ENCODE measurements around the gene STX8.

The STX8 gene

GRCh38 chr17:9498490-9498889 lies 77.1 kb downstream of the STX8 start:
- Histone ChIP-seq H3K36me3 (ENCODE audit: control insufficient read depth, insufficient read depth, low read length, severe bottlenecking) (peaks cover 11% of the 10 kb centered on the region), H3K27me3 (replicated peaks; ENCODE audit: control insufficient read depth, insufficient read depth, low read length) (no peaks in the 10 kb centered on the region), H3K9me3 (ENCODE audit: control insufficient read depth, low read length) (no peaks in the 10 kb centered on the region), H3K4me3 (ENCODE audit: low read length) (no peak overlapping the region), H3K4me1 (ENCODE audit: control insufficient read depth, insufficient read depth, low read length) (no peaks in the 10 kb centered on the region), H3K9ac (ENCODE audit: low read length) (no peak overlapping the region)
- DNase-seq (ENCODE audit: low read depth) = no peak

GRCh38 chr17:9488556-9488955 lies 87.1 kb downstream of the STX8 start:
- no peaks in the 10 kb centered on the region for H3K9me3 ChIP-seq (ENCODE audit: control insufficient read depth, low read length)
- H3K4me1 ChIP-seq (ENCODE audit: control insufficient read depth, insufficient read depth, low read length) = no peaks in the 10 kb centered on the region
- no peaks in the 10 kb centered on the region for H3K36me3 ChIP-seq (ENCODE audit: control insufficient read depth, insufficient read depth, low read length, severe bottlenecking)
- no peak for DNase-seq (ENCODE audit: low read depth)
- no peak overlapping the region for H3K9ac ChIP-seq (ENCODE audit: low read length)
- no peaks in the 10 kb centered on the region for H3K27me3 ChIP-seq (replicated peaks; ENCODE audit: control insufficient read depth, insufficient read depth, low read length)
- H3K4me3 ChIP-seq (ENCODE audit: low read length) = no peak overlapping the region

- no peak overlapping the region for H3K4me3 ChIP-seq (ENCODE audit: low read length)
- no peaks in the 10 kb centered on the region for H3K36me3 ChIP-seq (ENCODE audit: control insufficient read depth, insufficient read depth, low read length, severe bottlenecking)
- H3K27me3 ChIP-seq (replicated peaks; ENCODE audit: control insufficient read depth, insufficient read depth, low read length) = no peaks in the 10 kb centered on the region
Observed at GRCh38 chr17:9487406-9487805, 88.2 kb downstream of the STX8 start.

GRCh38 chr17:9484789-9485188 lies 90.8 kb downstream of the STX8 start:
- Histone ChIP-seq H3K36me3 (ENCODE audit: control insufficient read depth, insufficient read depth, low read length, severe bottlenecking) (no peaks in the 10 kb centered on the region), H3K4me3 (ENCODE audit: low read length) (no peak overlapping the region), H3K9ac (ENCODE audit: low read length) (no peak overlapping the region), H3K9me3 (ENCODE audit: control insufficient read depth, low read length) (no peaks in the 10 kb centered on the region), H3K27me3 (replicated peaks; ENCODE audit: control insufficient read depth, insufficient read depth, low read length) (no peaks in the 10 kb centered on the region), H3K4me1 (ENCODE audit: control insufficient read depth, insufficient read depth, low read length) (no peaks in the 10 kb centered on the region)
- no peak for DNase-seq (ENCODE audit: low read depth)

More at GRCh38 chr17:9487406-9487805, 88.2 kb downstream of the STX8 start:
- H3K9me3 ChIP-seq (ENCODE audit: control insufficient read depth, low read length) = no peaks in the 10 kb centered on the region
- no peaks in the 10 kb centered on the region for H3K4me1 ChIP-seq (ENCODE audit: control insufficient read depth, insufficient read depth, low read length)
- no peak for DNase-seq (ENCODE audit: low read depth)
- H3K9ac ChIP-seq (ENCODE audit: low read length) = no peak overlapping the region

GRCh38 chr17:9479964-9480363 lies 95.7 kb downstream of the STX8 start:
- DNase-seq (ENCODE audit: low read depth) = no peak
- H3K4me1 ChIP-seq (ENCODE audit: control insufficient read depth, insufficient read depth, low read length) = no peaks in the 10 kb centered on the region
- H3K9ac ChIP-seq (ENCODE audit: low read length) = no peak overlapping the region
- no peaks in the 10 kb centered on the region for H3K36me3 ChIP-seq (ENCODE audit: control insufficient read depth, insufficient read depth, low read length, severe bottlenecking)
- no peaks in the 10 kb centered on the region for H3K9me3 ChIP-seq (ENCODE audit: control insufficient read depth, low read length)
- H3K27me3 ChIP-seq (replicated peaks; ENCODE audit: control insufficient read depth, insufficient read depth, low read length) = no peaks in the 10 kb centered on the region
- H3K4me3 ChIP-seq (ENCODE audit: low read length) = no peak overlapping the region

- Histone ChIP-seq H3K36me3 (ENCODE audit: control insufficient read depth, insufficient read depth, low read length, severe bottlenecking) (no peaks in the 10 kb centered on the region), H3K9ac (ENCODE audit: low read length) (no peak overlapping the region), H3K4me3 (ENCODE audit: low read length) (no peak overlapping the region), H3K9me3 (ENCODE audit: control insufficient read depth, low read length) (no peaks in the 10 kb centered on the region), H3K27me3 (replicated peaks; ENCODE audit: control insufficient read depth, insufficient read depth, low read length) (no peaks in the 10 kb centered on the region), H3K4me1 (ENCODE audit: control insufficient read depth, insufficient read depth, low read length) (no peaks in the 10 kb centered on the region)
- DNase-seq (ENCODE audit: low read depth) = no peak
Observed at GRCh38 chr17:9478889-9479288, 96.7 kb downstream of the STX8 start.

- H3K9ac ChIP-seq (ENCODE audit: low read length) = no peak overlapping the region
- no peaks in the 10 kb centered on the region for H3K9me3 ChIP-seq (ENCODE audit: control insufficient read depth, low read length)
- no peaks in the 10 kb centered on the region for H3K36me3 ChIP-seq (ENCODE audit: control insufficient read depth, insufficient read depth, low read length, severe bottlenecking)
- H3K27me3 ChIP-seq (replicated peaks; ENCODE audit: control insufficient read depth, insufficient read depth, low read length) = no peaks in the 10 kb centered on the region
- no peak overlapping the region for H3K4me3 ChIP-seq (ENCODE audit: low read length)
- no peak for DNase-seq (ENCODE audit: low read depth)
- no peaks in the 10 kb centered on the region for H3K4me1 ChIP-seq (ENCODE audit: control insufficient read depth, insufficient read depth, low read length)
Observed at GRCh38 chr17:9475101-9475658, 100.4 kb downstream of the STX8 start.

GRCh38 chr17:9473711-9474110 lies 101.9 kb downstream of the STX8 start:
- no peak for DNase-seq (ENCODE audit: low read depth)
- Histone ChIP-seq H3K4me3 (ENCODE audit: low read length) (no peak overlapping the region), H3K9me3 (ENCODE audit: control insufficient read depth, low read length) (no peaks in the 10 kb centered on the region), H3K36me3 (ENCODE audit: control insufficient read depth, insufficient read depth, low read length, severe bottlenecking) (no peaks in the 10 kb centered on the region), H3K27me3 (replicated peaks; ENCODE audit: control insufficient read depth, insufficient read depth, low read length) (no peaks in the 10 kb centered on the region), H3K4me1 (ENCODE audit: control insufficient read depth, insufficient read depth, low read length) (no peaks in the 10 kb centered on the region), H3K9ac (ENCODE audit: low read length) (no peak overlapping the region)

- Histone ChIP-seq H3K36me3 (ENCODE audit: control insufficient read depth, insufficient read depth, low read length, severe bottlenecking) (no peaks in the 10 kb centered on the region), H3K4me1 (ENCODE audit: control insufficient read depth, insufficient read depth, low read length) (no peaks in the 10 kb centered on the region), H3K27me3 (replicated peaks; ENCODE audit: control insufficient read depth, insufficient read depth, low read length) (no peaks in the 10 kb centered on the region), H3K9ac (ENCODE audit: low read length) (no peak overlapping the region), H3K9me3 (ENCODE audit: control insufficient read depth, low read length) (no peaks in the 10 kb centered on the region), H3K4me3 (ENCODE audit: low read length) (no peak overlapping the region)
- DNase-seq (ENCODE audit: low read depth) = no peak
Observed at GRCh38 chr17:9472541-9472940, 103.1 kb downstream of the STX8 start.

- Histone ChIP-seq H3K36me3 (ENCODE audit: control insufficient read depth, insufficient read depth, low read length, severe bottlenecking) (no peaks in the 10 kb centered on the region), H3K9me3 (ENCODE audit: control insufficient read depth, low read length) (no peaks in the 10 kb centered on the region), H3K9ac (ENCODE audit: low read length) (no peak overlapping the region), H3K4me3 (ENCODE audit: low read length) (no peak overlapping the region), H3K4me1 (ENCODE audit: control insufficient read depth, insufficient read depth, low read length) (no peaks in the 10 kb centered on the region), H3K27me3 (replicated peaks; ENCODE audit: control insufficient read depth, insufficient read depth, low read length) (no peaks in the 10 kb centered on the region)
- no peak for DNase-seq (ENCODE audit: low read depth)
Observed at GRCh38 chr17:9472094-9472493, 103.5 kb downstream of the STX8 start.

GRCh38 chr17:9470171-9470570 lies 105.4 kb downstream of the STX8 start:
- Histone ChIP-seq H3K36me3 (ENCODE audit: control insufficient read depth, insufficient read depth, low read length, severe bottlenecking) (no peaks in the 10 kb centered on the region), H3K4me3 (ENCODE audit: low read length) (no peak overlapping the region), H3K9ac (ENCODE audit: low read length) (no peak overlapping the region), H3K27me3 (replicated peaks; ENCODE audit: control insufficient read depth, insufficient read depth, low read length) (no peaks in the 10 kb centered on the region), H3K4me1 (ENCODE audit: control insufficient read depth, insufficient read depth, low read length) (peaks cover under 1% of the 10 kb centered on the region), H3K9me3 (ENCODE audit: control insufficient read depth, low read length) (no peaks in the 10 kb centered on the region)
- DNase-seq (ENCODE audit: low read depth) = no peak

GRCh38 chr17:9468937-9469336 lies 106.7 kb downstream of the STX8 start:
- Histone ChIP-seq H3K27me3 (replicated peaks; ENCODE audit: control insufficient read depth, insufficient read depth, low read length) (no peaks in the 10 kb centered on the region), H3K36me3 (ENCODE audit: control insufficient read depth, insufficient read depth, low read length, severe bottlenecking) (no peaks in the 10 kb centered on the region), H3K9ac (ENCODE audit: low read length) (no peak overlapping the region), H3K4me1 (ENCODE audit: control insufficient read depth, insufficient read depth, low read length) (peaks cover 10% of the 10 kb centered on the region), H3K9me3 (ENCODE audit: control insufficient read depth, low read length) (no peaks in the 10 kb centered on the region), H3K4me3 (ENCODE audit: low read length) (no peak overlapping the region)
- no peak for DNase-seq (ENCODE audit: low read depth)

Data from adipocyte (in vitro differentiated cells).